Measurements from ENCODE around the gene HTT. TPM values are rescaled to one million over a fixed set of nuclear protein-coding genes. Genes with fewer than 3 reads are reported as not detected.

Gene HTT
- total and polyA plus RNA-seq, 2 of the 13 experiments (the other 11 are each of a cell fraction or from before 2014, with no cell fraction given) = 17.5 to 19.5 TPM

DNA sequence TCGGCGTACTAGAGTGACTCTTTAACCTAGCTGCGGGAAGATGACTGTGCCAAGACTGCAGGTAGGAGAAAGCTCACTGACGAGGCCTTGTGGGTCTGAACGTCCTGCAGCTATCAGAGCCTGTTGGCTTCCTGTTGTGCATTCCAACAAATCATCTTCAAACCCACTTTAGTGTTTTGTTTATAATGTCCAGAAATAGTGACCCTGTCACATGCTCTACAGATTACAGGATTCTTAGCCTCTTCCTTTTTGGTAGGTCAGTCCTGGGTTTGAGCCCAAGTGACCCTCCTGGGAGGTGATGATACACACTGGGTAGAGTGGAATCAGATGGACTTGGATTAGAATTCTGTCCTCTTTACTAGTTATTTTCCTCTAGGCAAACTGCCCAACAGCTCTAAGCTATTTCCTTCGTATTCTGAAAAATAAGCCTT is 33.2 kb downstream of the HTT start:
- intact Hi-C loops (cut with micrococcal nuclease; ENCODE audit: unreplicated experiment) (loop anchor here (2.0 to 5.0 kb wide), 2 partner anchors 29 to 335 kb away; partner anchors contain the start of gene HGFAC), in situ Hi-C loops (cut with HindIII; ENCODE audit: extremely low pct_ligation_motif_present, low pct_unique_long_range_greater_than_20kb) (no loop called here)
- WGBS (ENCODE audit: low lambda C conversion rate) = 98% methylated on average over 6 of the region's 6 CpGs
- Histone ChIP-seq H4K20me1 (ENCODE audit: insufficient read depth, low read length) (no peaks in the 10 kb centered on the region), H3K4me2 (ENCODE audit: low read depth, low read length) (no peak overlapping the region), H2AFZ (ENCODE audit: low read length) (no peak overlapping the region), H3K9me3 (ENCODE audit: low read length) (no peaks in the 10 kb centered on the region), H3K36me3 (replicated peaks in 1 of 2; ENCODE audit: control insufficient read depth in 1 of 2, insufficient read depth in 2 of 2, low read length in 2 of 2) (peaks cover 18 to 65% of the 10 kb centered on the region in 2 experiments), H3K4me3 (replicated peaks in 1 of 3; ENCODE audit: insufficient read depth in 1 of 3, low read depth in 2 of 3, low read length in 3 of 3) (no peak overlapping the region), H3K27me3 (ENCODE audit: control insufficient read depth in 1 of 2, insufficient read depth in 2 of 2, low read length in 2 of 2) (no peaks in the 10 kb centered on the region), H3K9ac (ENCODE audit: insufficient read depth, low read depth, low read length) (no peak overlapping the region), H3K27ac (ENCODE audit: extremely low read length, insufficient read depth, low read length) (no peak overlapping the region), H3K79me2 (ENCODE audit: insufficient read depth, low read length) (no peaks in the 10 kb centered on the region), H3K4me1 (ENCODE audit: insufficient read depth, low read length) (peaks cover 6% of the 10 kb centered on the region; the same call in 1 of the 2 replicates)
- no peak for DNase-seq (ENCODE audit: low spot score)
- FAIRE-seq = no peak
- ChIA-PET CTCF (ENCODE audit: low intra/inter-chr PET ratio, low total read pairs) (no interaction called here), POLR2A (no interaction called here)
- BruUV-seq (replicated peaks) = no TSS peak
- ATAC-seq = no peak
- TF ChIP-seq SSRP1 (CRISPR knock-in tag; IDR thresholded peaks at IDR 0.05) (no peak), ZNF737 (CRISPR knock-in tag; IDR thresholded peaks at IDR 0.05; ENCODE audit: borderline replicate concordance) (no peak), RBM39 (IDR thresholded peaks at IDR 0.05; ENCODE audit: low read depth, low read length, poor library complexity, severe bottlenecking) (no peak), HOXA9 (CRISPR knock-in tag; IDR thresholded peaks at IDR 0.05; ENCODE audit: borderline replicate concordance) (no peak), ZNF788 (CRISPR knock-in tag; IDR thresholded peaks at IDR 0.05; ENCODE audit: borderline replicate concordance) (no peak), ARID2 (CRISPR knock-in tag; IDR thresholded peaks at IDR 0.05; ENCODE audit: borderline replicate concordance) (no peak), ZNF660 (CRISPR knock-in tag; IDR thresholded peaks at IDR 0.05; ENCODE audit: borderline replicate concordance, low read depth) (no peak), ZNF12 (CRISPR knock-in tag; IDR thresholded peaks at IDR 0.05) (no peak), MAZ (IDR thresholded peaks at IDR 0.05; ENCODE audit: borderline replicate concordance, low read depth, low read length) (no peak), MAZ (CRISPR knock-in tag; IDR thresholded peaks at IDR 0.05; ENCODE audit: low read depth) (no peak)
- TF ChIP-seq, protein P1, sequence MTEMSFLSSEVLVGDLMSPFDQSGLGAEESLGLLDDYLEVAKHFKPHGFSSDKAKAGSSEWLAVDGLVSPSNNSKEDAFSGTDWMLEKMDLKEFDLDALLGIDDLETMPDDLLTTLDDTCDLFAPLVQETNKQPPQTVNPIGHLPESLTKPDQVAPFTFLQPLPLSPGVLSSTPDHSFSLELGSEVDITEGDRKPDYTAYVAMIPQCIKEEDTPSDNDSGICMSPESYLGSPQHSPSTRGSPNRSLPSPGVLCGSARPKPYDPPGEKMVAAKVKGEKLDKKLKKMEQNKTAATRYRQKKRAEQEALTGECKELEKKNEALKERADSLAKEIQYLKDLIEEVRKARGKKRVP (CRISPR knock-in tag; IDR thresholded peaks at IDR 0.05) = no peak
- TF ChIP-seq, protein P2, sequence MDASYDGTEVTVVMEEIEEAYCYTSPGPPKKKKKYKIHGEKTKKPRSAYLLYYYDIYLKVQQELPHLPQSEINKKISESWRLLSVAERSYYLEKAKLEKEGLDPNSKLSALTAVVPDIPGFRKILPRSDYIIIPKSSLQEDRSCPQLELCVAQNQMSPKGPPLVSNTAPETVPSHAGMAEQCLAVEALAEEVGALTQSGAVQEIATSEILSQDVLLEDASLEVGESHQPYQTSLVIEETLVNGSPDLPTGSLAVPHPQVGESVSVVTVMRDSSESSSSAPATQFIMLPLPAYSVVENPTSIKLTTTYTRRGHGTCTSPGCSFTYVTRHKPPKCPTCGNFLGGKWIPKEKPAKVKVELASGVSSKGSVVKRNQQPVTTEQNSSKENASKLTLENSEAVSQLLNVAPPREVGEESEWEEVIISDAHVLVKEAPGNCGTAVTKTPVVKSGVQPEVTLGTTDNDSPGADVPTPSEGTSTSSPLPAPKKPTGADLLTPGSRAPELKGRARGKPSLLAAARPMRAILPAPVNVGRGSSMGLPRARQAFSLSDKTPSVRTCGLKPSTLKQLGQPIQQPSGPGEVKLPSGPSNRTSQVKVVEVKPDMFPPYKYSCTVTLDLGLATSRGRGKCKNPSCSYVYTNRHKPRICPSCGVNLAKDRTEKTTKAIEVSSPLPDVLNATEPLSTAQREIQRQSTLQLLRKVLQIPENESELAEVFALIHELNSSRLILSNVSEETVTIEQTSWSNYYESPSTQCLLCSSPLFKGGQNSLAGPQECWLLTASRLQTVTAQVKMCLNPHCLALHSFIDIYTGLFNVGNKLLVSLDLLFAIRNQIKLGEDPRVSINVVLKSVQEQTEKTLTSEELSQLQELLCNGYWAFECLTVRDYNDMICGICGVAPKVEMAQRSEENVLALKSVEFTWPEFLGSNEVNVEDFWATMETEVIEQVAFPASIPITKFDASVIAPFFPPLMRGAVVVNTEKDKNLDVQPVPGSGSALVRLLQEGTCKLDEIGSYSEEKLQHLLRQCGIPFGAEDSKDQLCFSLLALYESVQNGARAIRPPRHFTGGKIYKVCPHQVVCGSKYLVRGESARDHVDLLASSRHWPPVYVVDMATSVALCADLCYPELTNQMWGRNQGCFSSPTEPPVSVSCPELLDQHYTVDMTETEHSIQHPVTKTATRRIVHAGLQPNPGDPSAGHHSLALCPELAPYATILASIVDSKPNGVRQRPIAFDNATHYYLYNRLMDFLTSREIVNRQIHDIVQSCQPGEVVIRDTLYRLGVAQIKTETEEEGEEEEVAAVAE (CRISPR knock-in tag; IDR thresholded peaks at IDR 0.05; ENCODE audit: borderline replicate concordance) = no peak
- TF ChIP-seq, protein P3, sequence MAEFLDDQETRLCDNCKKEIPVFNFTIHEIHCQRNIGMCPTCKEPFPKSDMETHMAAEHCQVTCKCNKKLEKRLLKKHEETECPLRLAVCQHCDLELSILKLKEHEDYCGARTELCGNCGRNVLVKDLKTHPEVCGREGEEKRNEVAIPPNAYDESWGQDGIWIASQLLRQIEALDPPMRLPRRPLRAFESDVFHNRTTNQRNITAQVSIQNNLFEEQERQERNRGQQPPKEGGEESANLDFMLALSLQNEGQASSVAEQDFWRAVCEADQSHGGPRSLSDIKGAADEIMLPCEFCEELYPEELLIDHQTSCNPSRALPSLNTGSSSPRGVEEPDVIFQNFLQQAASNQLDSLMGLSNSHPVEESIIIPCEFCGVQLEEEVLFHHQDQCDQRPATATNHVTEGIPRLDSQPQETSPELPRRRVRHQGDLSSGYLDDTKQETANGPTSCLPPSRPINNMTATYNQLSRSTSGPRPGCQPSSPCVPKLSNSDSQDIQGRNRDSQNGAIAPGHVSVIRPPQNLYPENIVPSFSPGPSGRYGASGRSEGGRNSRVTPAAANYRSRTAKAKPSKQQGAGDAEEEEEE (CRISPR knock-in tag; IDR thresholded peaks at IDR 0.05; ENCODE audit: borderline replicate concordance) = no peak
- TF ChIP-seq, protein P4, sequence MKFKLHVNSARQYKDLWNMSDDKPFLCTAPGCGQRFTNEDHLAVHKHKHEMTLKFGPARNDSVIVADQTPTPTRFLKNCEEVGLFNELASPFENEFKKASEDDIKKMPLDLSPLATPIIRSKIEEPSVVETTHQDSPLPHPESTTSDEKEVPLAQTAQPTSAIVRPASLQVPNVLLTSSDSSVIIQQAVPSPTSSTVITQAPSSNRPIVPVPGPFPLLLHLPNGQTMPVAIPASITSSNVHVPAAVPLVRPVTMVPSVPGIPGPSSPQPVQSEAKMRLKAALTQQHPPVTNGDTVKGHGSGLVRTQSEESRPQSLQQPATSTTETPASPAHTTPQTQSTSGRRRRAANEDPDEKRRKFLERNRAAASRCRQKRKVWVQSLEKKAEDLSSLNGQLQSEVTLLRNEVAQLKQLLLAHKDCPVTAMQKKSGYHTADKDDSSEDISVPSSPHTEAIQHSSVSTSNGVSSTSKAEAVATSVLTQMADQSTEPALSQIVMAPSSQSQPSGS (CRISPR knock-in tag; IDR thresholded peaks at IDR 0.05) = no peak

Measured in HepG2 (cell line).